ENCODE results near the gene SOD2.
A peak's percentile ranks its signal among the peaks of the same experiment; 100 is the strongest.

- TF ChIP-seq CTCF (IDR thresholded peaks at IDR 0.05), result peak; percentile 72 to 96 (median 92)
- peak in 1 of 4 donors; percentile 47 for TF ChIP-seq POLR2A (IDR thresholded peaks at IDR 0.05)
- TF ChIP-seq POLR2AphosphoS5 (IDR thresholded peaks at IDR 0.05), result peak; percentile 29 to 96
- TF ChIP-seq EP300 (IDR thresholded peaks at IDR 0.05), result peak; percentile 93 to 99 (median 94)
These were observed 1.7 kb downstream of the SOD2 start for GRCh38 chr6:159691133-159691962.
